DMS 273 (cell line): ENCODE measurements around the gene INPPL1.
"Not testable (repeated sequence)": the region's sequence is repeated elsewhere in the genome, so short reads cannot be mapped to it uniquely, and the experiment has no call there.

Source experiments
- DNase-seq: peaks from one replicate; lab custom pipeline; 2025; ENCODE audit not compliant: unreplicated experiment; lab: John Stamatoyannopoulos, UW

INPPL1 gene, protein sequence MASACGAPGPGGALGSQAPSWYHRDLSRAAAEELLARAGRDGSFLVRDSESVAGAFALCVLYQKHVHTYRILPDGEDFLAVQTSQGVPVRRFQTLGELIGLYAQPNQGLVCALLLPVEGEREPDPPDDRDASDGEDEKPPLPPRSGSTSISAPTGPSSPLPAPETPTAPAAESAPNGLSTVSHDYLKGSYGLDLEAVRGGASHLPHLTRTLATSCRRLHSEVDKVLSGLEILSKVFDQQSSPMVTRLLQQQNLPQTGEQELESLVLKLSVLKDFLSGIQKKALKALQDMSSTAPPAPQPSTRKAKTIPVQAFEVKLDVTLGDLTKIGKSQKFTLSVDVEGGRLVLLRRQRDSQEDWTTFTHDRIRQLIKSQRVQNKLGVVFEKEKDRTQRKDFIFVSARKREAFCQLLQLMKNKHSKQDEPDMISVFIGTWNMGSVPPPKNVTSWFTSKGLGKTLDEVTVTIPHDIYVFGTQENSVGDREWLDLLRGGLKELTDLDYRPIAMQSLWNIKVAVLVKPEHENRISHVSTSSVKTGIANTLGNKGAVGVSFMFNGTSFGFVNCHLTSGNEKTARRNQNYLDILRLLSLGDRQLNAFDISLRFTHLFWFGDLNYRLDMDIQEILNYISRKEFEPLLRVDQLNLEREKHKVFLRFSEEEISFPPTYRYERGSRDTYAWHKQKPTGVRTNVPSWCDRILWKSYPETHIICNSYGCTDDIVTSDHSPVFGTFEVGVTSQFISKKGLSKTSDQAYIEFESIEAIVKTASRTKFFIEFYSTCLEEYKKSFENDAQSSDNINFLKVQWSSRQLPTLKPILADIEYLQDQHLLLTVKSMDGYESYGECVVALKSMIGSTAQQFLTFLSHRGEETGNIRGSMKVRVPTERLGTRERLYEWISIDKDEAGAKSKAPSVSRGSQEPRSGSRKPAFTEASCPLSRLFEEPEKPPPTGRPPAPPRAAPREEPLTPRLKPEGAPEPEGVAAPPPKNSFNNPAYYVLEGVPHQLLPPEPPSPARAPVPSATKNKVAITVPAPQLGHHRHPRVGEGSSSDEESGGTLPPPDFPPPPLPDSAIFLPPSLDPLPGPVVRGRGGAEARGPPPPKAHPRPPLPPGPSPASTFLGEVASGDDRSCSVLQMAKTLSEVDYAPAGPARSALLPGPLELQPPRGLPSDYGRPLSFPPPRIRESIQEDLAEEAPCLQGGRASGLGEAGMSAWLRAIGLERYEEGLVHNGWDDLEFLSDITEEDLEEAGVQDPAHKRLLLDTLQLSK

DNA sequence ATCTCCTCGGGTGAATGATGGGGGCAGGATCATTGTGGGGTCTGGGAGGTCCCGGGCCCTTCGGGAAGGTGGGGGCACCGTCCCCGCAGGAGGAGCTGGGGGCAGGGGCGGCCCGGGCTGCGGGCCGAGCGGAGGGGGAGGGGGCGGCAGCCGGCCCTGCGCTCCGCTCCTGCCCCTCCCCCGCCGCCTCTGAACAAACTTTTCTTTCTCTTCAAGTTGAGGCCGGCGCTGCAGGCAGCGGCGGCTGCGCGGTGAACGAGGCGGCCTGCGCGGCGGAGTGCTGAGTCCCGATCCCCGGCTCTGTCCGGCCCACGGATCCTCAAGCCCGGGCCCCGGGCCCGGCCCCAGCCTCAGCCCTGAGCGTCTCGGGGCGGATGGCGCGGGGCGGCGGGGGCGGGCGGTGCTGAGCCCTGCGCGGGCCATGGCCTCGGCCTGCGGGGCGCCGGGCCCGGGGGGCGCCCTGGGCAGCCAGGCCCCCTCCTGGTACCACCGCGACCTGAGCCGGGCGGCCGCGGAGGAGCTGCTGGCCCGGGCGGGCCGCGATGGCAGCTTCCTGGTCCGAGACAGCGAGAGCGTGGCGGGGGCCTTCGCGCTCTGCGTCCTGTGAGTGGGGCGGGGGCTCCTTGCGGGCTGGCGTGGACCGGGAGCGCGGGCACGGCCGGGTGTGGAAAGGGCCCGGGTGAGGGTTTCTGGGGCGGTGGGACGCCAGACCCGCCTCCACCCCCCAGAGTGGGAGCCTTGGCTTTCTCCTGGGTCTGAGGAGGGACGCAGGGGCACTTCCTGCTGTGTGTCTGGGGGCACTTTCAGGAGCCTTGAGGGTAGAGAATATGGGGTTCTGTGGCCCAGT is at the start of gene INPPL1:
INPPL1 (plus strand) TSS at position 204 of the 847 bp plus-strand sequence; CDS start at position 422, 218 bp downstream.
- DNase-seq = peak; percentile 46

DNA sequence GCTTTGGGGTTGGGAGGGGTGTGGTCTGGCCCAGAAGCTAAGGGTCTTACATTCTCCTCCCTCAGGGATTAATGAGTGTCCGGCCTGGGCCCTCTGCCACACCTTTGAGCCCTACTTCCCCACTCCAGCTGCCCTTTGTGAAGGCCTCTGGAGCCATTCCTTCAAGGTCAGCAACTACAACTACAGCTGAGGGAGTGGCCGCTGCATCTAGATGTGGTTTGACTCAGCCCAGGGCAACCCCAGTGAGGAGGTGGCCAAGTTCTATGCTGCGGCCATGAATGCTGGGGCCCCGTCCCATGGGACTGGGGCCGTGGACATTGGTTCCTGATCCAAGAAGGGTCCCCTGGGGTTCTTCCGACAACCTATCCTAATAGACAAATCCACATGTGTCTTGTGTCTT is 46.9 kb upstream of the INPPL1 start:
- DNase-seq = no peak

DNA sequence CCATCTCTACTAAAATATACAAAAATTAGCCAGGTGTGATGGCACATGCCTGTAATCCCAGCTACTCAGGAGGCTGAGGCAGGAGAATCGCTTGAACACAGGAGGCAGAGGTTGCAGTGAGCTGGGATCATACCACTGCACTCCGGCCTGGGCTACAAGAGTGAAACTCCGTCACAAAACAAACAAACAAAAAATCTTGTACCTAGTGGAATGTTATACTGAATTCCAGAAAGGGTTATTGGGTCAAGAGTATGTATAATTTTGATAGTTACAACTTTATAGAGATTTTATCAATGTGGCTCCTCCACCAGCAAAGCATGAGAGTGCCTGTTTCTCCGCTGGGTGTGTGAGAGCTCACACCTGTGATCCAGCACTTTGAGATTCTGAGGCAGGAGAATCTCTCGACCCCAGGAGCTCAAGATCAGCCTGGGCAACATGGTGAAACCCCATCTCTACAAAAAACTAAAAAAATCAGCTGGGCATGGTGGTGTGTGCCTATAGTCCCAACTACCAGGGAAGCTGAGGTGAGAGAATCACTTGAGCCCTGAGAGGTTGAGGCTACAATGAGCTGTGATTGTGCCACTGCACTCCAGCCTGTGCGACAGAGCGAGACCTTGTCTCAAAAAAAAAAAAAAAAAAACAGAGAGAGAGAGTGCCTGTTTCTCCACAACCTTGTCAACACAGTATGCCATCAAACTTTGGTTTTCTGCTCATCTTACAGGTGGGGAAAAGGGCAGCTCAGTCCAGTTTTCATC is 45.3 kb upstream of the INPPL1 start:
- no peak for DNase-seq

DNA sequence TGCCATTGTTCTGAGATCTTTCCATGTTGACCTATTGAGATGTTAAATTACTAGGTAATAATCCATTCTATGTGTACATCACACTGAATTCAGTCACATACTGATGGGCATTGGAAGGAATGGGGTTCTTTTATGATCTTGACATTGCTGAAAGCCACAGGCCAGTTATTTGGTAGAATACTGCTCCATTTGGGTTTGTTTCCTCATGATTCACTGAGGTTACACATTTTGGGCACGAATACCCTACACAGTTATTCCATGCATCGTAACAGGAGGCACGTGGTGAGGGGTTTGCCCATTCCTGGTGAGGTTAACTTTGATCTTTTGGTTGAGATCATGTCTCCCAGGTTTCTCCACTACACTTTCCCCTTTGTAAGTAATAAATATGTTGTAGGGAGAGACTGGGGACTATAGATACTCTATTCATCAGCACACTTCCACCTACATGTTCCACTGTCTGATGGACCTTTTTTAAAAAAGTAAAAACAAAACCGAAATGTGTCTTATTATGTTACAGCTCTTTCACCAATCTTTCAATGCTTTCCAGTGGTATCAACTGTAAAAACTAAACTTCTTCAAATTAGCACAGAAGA is 44.7 kb upstream of the INPPL1 start:
- no peak for DNase-seq

GRCh38 chr11:72180892-72181552 is 43.5 kb upstream of the INPPL1 start:
- DNase-seq = not testable (repeated sequence)

DNA sequence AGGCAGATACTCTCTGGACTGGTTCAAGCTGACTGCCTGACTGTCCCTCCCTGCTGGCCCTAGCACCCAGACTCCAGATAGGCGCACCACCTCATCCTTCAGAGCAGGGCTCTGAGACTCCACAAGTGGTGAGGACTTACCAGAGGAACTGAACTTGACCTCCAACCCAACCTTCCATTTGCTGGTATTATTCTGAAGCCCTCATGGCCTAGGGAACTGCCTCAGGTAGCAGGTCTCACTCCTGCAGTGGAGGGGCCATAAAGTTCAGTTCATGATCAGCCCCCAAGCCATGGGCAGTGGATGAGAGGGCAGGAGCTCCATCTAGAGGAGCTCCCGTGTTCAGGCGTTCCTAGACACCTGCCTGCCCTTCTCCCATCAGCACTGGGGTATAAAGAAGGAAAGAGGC is 43.0 kb upstream of the INPPL1 start:
- DNase-seq = peak; percentile 37

GRCh38 chr11:72188267-72188666 is 36.3 kb upstream of the INPPL1 start:
- no peak for DNase-seq

GRCh38 chr11:72189455-72190250 is 34.9 kb upstream of the INPPL1 start:
- no peak for DNase-seq

DNA sequence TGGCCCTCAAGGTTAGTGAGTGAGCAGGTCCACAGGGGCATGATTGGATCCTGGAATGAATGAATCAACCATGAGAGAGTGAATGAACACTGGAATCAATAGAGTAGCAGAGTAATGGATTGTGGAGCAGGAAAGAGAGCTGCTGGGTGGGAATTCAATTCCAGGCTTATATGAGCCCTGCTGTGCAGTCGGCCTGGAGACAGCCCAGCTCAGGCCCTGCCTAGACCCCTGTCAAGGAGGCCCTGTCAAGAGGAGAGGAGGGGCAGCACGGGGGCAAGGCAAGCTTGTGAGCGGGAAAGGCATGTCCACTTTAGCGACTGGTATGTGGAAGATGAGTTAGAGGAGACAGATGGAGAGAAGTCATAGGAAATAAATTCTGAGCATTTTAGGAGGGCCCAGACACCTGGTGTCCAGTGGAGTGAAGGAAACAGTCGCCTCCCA is 33.9 kb upstream of the INPPL1 start:
- no peak for DNase-seq

DNA sequence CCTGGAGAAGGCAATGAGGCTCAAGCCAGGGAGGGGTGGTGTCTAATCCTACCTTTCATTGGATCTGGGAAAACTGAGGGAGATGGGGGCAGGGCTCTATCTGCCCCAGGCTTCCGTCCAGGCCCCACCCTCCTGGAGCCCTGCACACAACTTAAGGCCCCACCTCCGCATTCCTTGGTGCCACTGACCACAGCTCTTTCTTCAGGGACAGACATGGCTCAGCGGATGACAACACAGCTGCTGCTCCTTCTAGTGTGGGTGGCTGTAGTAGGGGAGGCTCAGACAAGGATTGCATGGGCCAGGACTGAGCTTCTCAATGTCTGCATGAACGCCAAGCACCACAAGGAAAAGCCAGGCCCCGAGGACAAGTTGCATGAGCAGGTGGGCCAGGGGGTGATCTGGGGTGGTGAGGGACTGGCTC is 32.6 kb upstream of the INPPL1 start, which contains the start of gene FOLR1:
FOLR1 (plus strand) TSS at position 180 of the 421 bp plus-strand sequence; CDS start at position 214, 34 bp downstream.
- no peak for DNase-seq

DNA sequence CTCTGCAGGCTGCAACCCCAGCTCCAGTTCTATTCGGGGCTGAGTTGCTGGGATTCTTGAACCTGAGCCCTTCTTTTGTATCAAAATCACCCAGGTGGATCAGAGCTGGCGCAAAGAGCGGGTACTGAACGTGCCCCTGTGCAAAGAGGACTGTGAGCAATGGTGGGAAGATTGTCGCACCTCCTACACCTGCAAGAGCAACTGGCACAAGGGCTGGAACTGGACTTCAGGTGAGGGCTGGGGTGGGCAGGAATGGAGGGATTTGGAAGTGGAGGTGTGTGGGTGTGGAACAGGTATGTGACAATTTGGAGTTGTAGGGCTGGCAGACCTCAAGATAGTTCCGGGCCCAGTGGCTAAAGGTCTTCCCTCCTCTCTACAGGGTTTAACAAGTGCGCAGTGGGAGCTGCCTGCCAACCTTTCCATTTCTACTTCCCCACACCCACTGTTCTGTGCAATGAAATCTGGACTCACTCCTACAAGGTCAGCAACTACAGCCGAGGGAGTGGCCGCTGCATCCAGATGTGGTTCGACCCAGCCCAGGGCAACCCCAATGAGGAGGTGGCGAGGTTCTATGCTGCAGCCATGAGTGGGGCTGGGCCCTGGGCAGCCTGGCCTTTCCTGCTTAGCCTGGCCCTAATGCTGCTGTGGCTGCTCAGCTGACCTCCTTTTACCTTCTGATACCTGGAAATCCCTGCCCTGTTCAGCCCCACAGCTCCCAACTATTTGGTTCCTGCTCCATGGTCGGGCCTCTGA is 28.9 kb upstream of the INPPL1 start:
- no peak for DNase-seq

- not testable (repeated sequence) for DNase-seq
Measured at GRCh38 chr11:72201445-72201844, 23.1 kb upstream of the INPPL1 start.

- DNase-seq = no peak
Measured at GRCh38 chr11:72202571-72202970, 22.0 kb upstream of the INPPL1 start.

DNA sequence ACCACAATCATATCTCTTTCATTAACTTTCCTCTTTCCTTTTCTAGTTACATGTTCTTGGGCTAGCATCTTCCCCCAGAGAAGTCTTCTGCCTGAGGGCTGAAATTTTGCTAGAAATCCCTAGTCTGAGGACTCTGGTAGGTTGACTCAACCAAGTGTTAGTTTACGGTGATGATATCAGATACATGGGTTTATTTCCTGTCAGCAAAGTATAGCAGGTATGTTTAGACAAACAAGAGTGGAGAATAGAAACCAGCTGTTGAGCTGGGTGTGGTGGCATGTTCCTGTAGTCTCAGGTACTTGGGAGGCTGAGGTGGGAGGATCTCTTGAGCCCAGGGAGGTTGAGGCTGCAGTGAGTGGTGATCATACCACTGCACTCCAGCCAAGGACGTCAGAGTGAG is 21.4 kb upstream of the INPPL1 start:
- DNase-seq = no peak

- DNase-seq = no peak
Measured at GRCh38 chr11:72204886-72205285, 19.7 kb upstream of the INPPL1 start.

GRCh38 chr11:72206794-72207193 is 17.8 kb upstream of the INPPL1 start:
- DNase-seq = not testable (repeated sequence)

DNA sequence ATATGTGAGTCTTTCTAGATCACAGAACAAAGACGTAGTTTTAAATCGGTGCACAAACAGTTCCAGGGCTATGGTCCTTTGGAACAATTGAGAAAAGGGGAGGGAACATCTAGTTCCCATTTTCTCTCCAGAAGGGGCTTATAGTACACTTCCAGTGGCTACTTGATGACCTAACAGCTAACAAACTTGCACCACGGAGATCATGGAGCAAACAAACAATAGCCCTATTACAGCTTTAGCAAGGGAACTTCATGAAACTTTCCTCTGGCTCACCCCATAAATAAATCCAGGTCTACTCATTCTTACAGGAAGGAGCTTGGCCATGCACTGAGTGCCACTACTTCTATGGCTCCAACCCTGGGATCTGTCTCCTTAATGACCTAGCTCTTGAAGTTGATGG is 16.3 kb upstream of the INPPL1 start:
- DNase-seq = no peak
